ENCODE data around the gene STEAP1.

STEAP1 gene

GRCh38 chr7:90209776-90210175 lies 55.5 kb downstream of the STEAP1 start:
- Histone ChIP-seq H3K4me3 (ENCODE audit: low read depth in 1 of 2, low read length in 2 of 2) (no peak overlapping the region), H3K27ac (ENCODE audit: low read length) (no peak overlapping the region), H3K27me3 (ENCODE audit: insufficient read depth, low read length, poor library complexity) (no peaks in the 10 kb centered on the region), H3K9me3 (ENCODE audit: insufficient read depth, low read length, severe bottlenecking) (no peaks in the 10 kb centered on the region), H3K36me3 (ENCODE audit: insufficient read depth, low read length) (no peaks in the 10 kb centered on the region), H3K4me1 (ENCODE audit: insufficient read depth, low read length) (no peaks in the 10 kb centered on the region), H2AFZ (ENCODE audit: low read depth, low read length) (no peak overlapping the region), H3K9ac (ENCODE audit: low read depth, low read length) (no peak overlapping the region), H4K20me1 (ENCODE audit: insufficient read depth, low read length) (no peaks in the 10 kb centered on the region), H3K79me2 (ENCODE audit: insufficient read depth, low read length) (no peaks in the 10 kb centered on the region), H3K4me2 (ENCODE audit: insufficient read depth, low read length) (no peak overlapping the region)
- no peak for TF ChIP-seq CTCF (IDR thresholded peaks at IDR 0.05; ENCODE audit: borderline replicate concordance, extremely low read depth, low read length, poor library complexity, severe bottlenecking)
- ATAC-seq (ENCODE audit: insufficient read depth, low read depth) = no peak
- no peak for DNase-seq

DNA sequence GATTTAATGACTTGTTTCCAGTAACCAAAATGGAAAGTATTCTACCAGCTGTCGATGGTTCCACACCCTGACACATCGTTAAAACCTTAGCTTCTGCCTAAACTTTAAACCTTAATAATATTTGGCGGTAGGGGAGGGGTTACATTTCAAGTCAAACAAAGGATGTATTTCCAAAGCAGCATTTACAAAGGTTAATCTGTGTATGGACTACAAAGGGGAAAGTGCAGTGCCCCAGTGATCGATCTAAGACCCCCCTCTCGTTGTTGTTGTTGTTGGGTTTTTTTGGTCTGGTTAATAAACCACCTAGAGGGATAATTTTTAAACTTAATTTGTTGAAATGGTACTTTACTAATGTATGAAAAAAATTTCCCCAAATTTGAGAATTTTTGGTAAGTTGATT lies 56.2 kb downstream of the STEAP1 start:
- no peaks in the 10 kb centered on the region for H4K20me1 ChIP-seq (ENCODE audit: insufficient read depth, low read length)
- H3K4me3 ChIP-seq (ENCODE audit: low read depth in 1 of 2, low read length in 2 of 2) = no peak overlapping the region
- no peak overlapping the region for H3K27ac ChIP-seq (ENCODE audit: low read length)

GRCh38 chr7:90210981-90211380 lies 56.7 kb downstream of the STEAP1 start:
- Histone ChIP-seq H4K20me1 (ENCODE audit: insufficient read depth, low read length) (no peaks in the 10 kb centered on the region), H3K79me2 (ENCODE audit: insufficient read depth, low read length) (no peaks in the 10 kb centered on the region), H3K27ac (ENCODE audit: low read length) (no peak overlapping the region), H3K9me3 (ENCODE audit: insufficient read depth, low read length, severe bottlenecking) (no peaks in the 10 kb centered on the region), H3K36me3 (ENCODE audit: insufficient read depth, low read length) (no peaks in the 10 kb centered on the region), H3K4me2 (ENCODE audit: insufficient read depth, low read length) (no peak overlapping the region), H3K4me3 (ENCODE audit: low read depth in 1 of 2, low read length in 2 of 2) (no peak overlapping the region), H3K4me1 (ENCODE audit: insufficient read depth, low read length) (no peaks in the 10 kb centered on the region), H2AFZ (ENCODE audit: low read depth, low read length) (no peak overlapping the region), H3K9ac (ENCODE audit: low read depth, low read length) (no peak overlapping the region), H3K27me3 (ENCODE audit: insufficient read depth, low read length, poor library complexity) (no peaks in the 10 kb centered on the region)
- ATAC-seq (ENCODE audit: insufficient read depth, low read depth) (no peak), DNase-seq (no peak)
- no peak for TF ChIP-seq EZH2 (IDR thresholded peaks at IDR 0.05; ENCODE audit: borderline replicate concordance, low read depth, low read length, severe bottlenecking)

More for the DNA sequence above, 56.2 kb downstream of the STEAP1 start:
- TF ChIP-seq CTCF (IDR thresholded peaks at IDR 0.05; ENCODE audit: borderline replicate concordance, extremely low read depth, low read length, poor library complexity, severe bottlenecking) (no peak), EZH2 (IDR thresholded peaks at IDR 0.05; ENCODE audit: borderline replicate concordance, low read depth, low read length, severe bottlenecking) (no peak)
- Histone ChIP-seq H3K9ac (ENCODE audit: low read depth, low read length) (no peak overlapping the region), H3K79me2 (ENCODE audit: insufficient read depth, low read length) (no peaks in the 10 kb centered on the region), H3K36me3 (ENCODE audit: insufficient read depth, low read length) (no peaks in the 10 kb centered on the region), H3K27me3 (ENCODE audit: insufficient read depth, low read length, poor library complexity) (no peaks in the 10 kb centered on the region), H3K4me1 (ENCODE audit: insufficient read depth, low read length) (no peaks in the 10 kb centered on the region), H2AFZ (ENCODE audit: low read depth, low read length) (no peak overlapping the region), H3K9me3 (ENCODE audit: insufficient read depth, low read length, severe bottlenecking) (no peaks in the 10 kb centered on the region), H3K4me2 (ENCODE audit: insufficient read depth, low read length) (no peak overlapping the region)
- DNase-seq (no peak), ATAC-seq (ENCODE audit: insufficient read depth, low read depth) (no peak)

- H3K4me1 ChIP-seq (ENCODE audit: insufficient read depth, low read length) = no peaks in the 10 kb centered on the region
- DNase-seq = no peak
- H3K4me3 ChIP-seq (ENCODE audit: low read depth in 1 of 2, low read length in 2 of 2) = no peak within 1 kb of the TSS
- no peaks in the 10 kb centered on the region for H3K9me3 ChIP-seq (ENCODE audit: insufficient read depth, low read length, severe bottlenecking)
- TF ChIP-seq EZH2 (IDR thresholded peaks at IDR 0.05; ENCODE audit: borderline replicate concordance, low read depth, low read length, severe bottlenecking) = no peak
- no peak for TF ChIP-seq CTCF (IDR thresholded peaks at IDR 0.05; ENCODE audit: borderline replicate concordance, extremely low read depth, low read length, poor library complexity, severe bottlenecking)
- no peaks in the 10 kb centered on the region for H3K36me3 ChIP-seq (ENCODE audit: insufficient read depth, low read length)
- no peaks in the 10 kb centered on the region for H3K27me3 ChIP-seq (ENCODE audit: insufficient read depth, low read length, poor library complexity)
- ATAC-seq (ENCODE audit: insufficient read depth, low read depth) = no peak
- no peaks in the 10 kb centered on the region for H4K20me1 ChIP-seq (ENCODE audit: insufficient read depth, low read length)
- no peak within 1 kb of the TSS for H3K27ac ChIP-seq (ENCODE audit: low read length)
- no peaks in the 10 kb centered on the region for H3K79me2 ChIP-seq (ENCODE audit: insufficient read depth, low read length)
- no peak within 1 kb of the TSS for H3K9ac ChIP-seq (ENCODE audit: low read depth, low read length)
- H3K4me2 ChIP-seq (ENCODE audit: insufficient read depth, low read length) = no peak within 1 kb of the TSS
- H2AFZ ChIP-seq (ENCODE audit: low read depth, low read length) = no peak within 1 kb of the TSS
These were observed 57.3 kb downstream of the STEAP1 start, which contains the start of gene STEAP2 for GRCh38 chr7:90211391-90212148. STEAP2 (plus strand) TSS chr7:90211740; CDS start chr7:90225083, 13,343 bp downstream.

Measured in DND-41 (cell line).